Measurements from ENCODE around the gene KLHL36.
"Not testable (repeated sequence)": the region's sequence is repeated elsewhere in the genome, so short reads cannot be mapped to it uniquely, and the experiment has no call there.

KLHL36 gene

GRCh38 chr16:84673561-84673960, 25.2 kb downstream of the KLHL36 start:
- DNase-seq, result peak; percentile 19

GRCh38 chr16:84675423-84675822, 27.1 kb downstream of the KLHL36 start:
- DNase-seq, result no peak

- DNase-seq, result no peak
Measured at GRCh38 chr16:84675884-84676283, 27.6 kb downstream of the KLHL36 start.

DNA sequence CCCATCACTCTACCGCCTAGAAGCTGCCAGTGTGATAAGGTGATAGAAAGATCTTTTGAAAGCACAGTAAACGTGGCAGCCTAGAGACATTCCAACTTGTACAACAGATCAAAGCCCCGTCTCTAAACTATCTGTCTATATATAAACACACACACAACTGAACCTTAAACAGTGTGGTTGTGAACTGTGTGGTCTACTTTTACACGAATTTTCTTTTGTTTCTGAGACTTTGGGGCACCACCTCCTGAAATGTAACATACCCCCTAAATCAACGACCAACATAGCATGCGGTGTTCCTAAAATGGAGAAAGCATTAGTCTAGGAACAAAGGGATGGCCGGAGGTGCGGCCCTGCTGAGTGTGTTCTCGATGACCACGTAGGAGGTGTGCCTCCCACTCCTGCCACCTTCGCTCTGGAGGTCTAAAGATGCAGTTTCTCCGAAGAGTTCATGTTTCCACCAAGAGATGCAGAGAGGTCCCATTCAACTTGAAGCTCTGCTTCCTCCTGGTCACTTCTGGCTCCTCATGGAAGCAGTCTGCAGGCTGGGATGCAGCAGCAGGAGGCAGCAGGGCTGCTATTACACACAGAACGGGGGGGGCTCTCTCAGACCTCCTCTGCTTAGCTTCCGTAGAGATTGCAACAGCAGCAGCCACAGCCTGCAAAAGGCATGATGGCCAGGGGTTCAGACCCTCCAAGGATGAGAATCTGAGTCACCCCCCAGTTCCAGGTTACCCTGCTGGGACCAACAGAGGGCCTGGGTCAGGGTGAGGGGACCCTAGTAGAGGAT, 28.9 kb downstream of the KLHL36 start:
- no peak for DNase-seq

- no peak for DNase-seq
Measured at GRCh38 chr16:84677849-84678248, 29.5 kb downstream of the KLHL36 start.

DNA sequence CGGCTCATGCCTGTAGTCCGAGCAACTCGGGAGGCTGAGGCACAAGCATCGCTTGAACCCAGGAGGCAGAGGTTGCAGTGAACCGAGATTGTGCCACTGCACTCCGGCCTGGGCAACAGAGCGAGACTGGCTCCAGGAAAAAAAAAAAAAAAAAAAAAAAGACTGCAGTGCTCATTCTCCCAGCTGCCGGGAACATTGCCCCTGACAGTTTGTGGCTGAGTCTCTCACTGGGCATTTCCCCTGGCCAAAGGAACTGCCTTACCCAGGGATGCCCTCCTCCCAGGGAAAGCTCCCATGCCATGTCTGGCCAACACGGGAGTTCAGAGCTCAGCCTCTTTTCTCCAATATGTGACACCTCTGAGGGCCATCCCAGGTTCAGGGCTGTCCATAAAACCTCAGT, 30.2 kb downstream of the KLHL36 start:
- no peak for DNase-seq

GRCh38 chr16:84680165-84680842, 32.0 kb downstream of the KLHL36 start:
- no peak for DNase-seq

- DNase-seq, result no peak
Measured at GRCh38 chr16:84680843-84681629, 32.7 kb downstream of the KLHL36 start.

GRCh38 chr16:84683691-84684591, 35.6 kb downstream of the KLHL36 start:
- no peak for DNase-seq

- no peak for DNase-seq
Measured at GRCh38 chr16:84684592-84684965, 36.3 kb downstream of the KLHL36 start.

DNA sequence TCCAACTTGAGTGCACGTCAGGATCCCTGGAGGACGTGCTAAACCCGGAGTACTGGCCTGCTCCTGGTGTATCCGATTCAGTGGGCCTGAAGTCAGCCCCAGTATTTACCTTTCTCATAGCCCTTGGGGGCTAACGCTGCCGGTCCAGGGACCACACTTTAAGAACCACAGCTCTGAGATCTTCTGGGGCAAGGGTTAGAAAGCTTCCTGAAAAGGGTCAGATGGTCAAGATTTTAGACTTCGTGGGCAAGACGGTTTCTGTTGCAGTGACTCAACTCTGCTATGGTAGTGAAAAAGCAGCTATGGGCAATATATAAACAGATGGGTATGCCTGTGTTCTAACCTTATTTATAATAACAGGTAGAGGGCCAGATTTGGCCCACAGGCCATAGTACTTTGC, 36.9 kb downstream of the KLHL36 start:
- no peak for DNase-seq

- DNase-seq, result no peak
Measured at GRCh38 chr16:84686707-84687298, 38.5 kb downstream of the KLHL36 start.

- no peak for DNase-seq
Measured at GRCh38 chr16:84687715-84688114, 39.4 kb downstream of the KLHL36 start.

DNA sequence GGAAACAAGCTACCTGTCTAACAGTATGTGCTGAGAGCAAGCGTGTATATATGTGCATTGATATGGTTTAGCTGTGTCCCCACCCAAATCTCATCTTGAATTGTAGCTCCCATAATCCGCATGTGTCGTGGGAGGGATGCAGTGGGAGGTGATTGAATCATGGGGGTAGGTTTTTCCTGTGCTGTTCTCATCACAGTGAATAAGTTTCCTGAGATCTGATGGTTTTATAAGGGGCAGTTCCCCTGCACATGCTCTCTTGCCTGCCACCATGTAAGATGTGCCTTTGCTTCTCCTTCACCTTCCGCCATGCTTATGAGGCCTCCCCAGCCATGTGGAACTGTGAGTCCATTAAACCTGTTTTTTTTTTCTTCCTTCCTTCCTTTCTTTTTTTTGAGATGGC, 39.9 kb downstream of the KLHL36 start:
- not testable (repeated sequence) for DNase-seq

DNA sequence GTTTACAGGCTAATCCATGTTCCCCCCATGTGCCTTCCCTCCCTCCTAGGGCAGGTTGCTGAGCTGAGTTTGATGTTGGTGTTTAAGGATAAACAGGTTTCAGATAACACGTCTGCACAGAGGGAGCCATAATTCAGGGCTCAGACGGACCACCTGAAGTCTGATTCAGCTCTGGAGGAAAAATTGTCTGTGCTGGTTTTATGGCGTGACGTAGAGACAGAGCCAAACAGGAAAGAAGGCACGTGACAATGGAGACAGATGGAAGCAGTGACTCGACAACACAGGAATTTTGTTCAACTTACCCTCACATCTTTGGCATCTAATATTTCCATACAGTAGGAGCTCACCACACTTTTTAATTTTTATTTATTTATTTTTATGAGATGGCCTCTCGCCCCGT, 40.8 kb downstream of the KLHL36 start:
- DNase-seq, result no peak

GRCh38 chr16:84690088-84690819, 41.9 kb downstream of the KLHL36 start:
- no peak for DNase-seq

GRCh38 chr16:84692451-84693214, 44.3 kb downstream of the KLHL36 start:
- DNase-seq, result no peak

DNA sequence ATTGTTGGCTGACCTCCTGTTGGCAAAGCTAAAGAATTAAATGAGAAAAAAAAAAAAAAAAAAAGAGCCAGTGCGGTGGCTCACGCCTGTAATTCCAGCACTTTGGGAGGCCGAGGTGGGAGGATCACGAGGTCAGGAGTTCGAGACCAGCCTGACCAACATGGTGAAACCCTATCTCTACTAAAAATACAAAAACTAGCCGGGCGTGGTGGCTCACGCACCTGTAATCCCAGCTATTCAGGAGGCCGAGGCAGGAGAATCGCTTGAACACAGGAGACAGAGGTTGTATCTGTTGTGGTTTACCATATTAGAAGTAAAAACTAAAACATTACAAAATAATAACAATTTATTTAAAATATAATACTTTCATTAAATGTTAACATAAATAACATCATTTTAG, 45.6 kb downstream of the KLHL36 start:
- not testable (repeated sequence) for DNase-seq

DNA sequence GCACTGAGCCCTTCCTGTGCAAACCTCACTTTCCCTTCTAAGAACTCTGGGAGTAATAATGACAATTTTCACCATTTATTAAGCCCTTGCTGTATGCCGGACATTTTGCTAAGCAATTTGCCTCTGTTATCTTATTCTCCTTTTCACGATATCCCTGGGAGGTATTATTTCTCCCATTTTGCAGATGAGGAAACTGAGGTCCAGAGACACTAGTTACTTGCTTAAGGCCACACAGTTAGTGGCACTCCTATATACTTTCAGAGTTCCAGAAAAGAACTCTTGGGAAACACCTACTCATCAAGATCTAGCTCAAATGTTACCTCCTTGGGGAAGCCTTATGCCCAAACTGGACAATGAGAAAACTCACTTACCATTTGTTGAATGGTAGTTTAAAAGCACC, 46.7 kb downstream of the KLHL36 start:
- DNase-seq, result no peak

DNA sequence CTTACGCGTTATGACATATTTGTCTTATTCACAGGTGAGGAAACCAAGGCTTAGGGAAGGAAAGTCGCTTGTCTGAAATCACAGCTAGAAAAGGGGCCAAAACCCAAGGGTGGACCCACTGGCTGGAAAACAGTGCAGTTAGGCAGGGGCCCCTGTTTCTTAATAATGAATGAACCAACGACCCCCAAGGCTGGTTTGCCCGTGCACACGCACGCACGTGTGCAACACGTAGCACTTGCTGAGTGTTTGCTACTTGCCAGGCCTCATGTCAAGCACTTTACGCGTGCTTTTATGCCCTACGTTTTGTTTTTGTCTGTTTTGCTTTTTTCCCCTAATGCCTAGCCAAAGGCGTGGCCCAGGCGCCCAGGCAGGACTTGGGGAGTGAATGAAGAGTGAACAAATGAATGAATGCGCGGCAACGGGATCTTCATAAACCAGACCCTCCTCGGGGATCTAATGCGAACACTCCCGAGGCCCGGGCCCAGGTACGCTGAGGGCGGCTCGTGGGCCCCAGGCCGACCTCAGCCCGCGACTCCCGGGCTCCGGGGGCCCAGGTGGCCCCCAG, 50.9 kb downstream of the KLHL36 start:
- DNase-seq, result peak; percentile 29
